Suprapubic skin (tissue), 3 donors: ENCODE measurements around the gene TET1.

Experiments
- EP300 ChIP-seq: sonication (generic); formaldehyde crosslinking; IDR thresholded peaks from one replicate; pipeline ENCODE4 v1.6.1; 2017; ENCODE audit warnings: antibody characterized with exemption
- TF ChIP-seq, protein P1 (sequence below), 2 donors: fragments of 200-600 bp in 1 of 2; fragments of 450-650 bp in 1 of 2; sonication (generic) in 1 of 2; IDR thresholded peaks; one replicate each; pipeline ENCODE4 v1.5.1; 2016 to 2019; ENCODE audit warnings: antibody characterized with exemption in 2 of 2, mild to moderate bottlenecking in 1 of 2, moderate library complexity in 1 of 2

DNA sequence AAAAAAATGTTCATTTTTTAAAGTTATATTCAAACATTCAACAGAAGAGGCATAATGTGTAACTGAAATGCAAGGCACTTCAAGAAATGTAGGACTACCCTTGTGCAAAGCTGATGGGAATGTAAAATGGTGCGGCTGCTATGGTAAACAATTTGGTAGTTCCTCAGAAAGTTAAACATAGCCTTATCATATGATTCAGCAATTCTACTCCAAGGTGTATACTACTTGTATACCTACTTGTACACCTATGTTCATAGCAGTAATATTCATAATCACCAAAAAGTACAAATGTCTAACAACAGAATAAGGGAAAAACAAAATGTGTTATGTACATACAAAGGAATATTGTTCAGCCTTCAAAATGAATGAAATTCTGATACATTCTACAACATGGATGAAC lies 37.3 kb downstream of the TET1 start:
- no peak for TF ChIP-seq EP300
- TF ChIP-seq, protein P1, sequence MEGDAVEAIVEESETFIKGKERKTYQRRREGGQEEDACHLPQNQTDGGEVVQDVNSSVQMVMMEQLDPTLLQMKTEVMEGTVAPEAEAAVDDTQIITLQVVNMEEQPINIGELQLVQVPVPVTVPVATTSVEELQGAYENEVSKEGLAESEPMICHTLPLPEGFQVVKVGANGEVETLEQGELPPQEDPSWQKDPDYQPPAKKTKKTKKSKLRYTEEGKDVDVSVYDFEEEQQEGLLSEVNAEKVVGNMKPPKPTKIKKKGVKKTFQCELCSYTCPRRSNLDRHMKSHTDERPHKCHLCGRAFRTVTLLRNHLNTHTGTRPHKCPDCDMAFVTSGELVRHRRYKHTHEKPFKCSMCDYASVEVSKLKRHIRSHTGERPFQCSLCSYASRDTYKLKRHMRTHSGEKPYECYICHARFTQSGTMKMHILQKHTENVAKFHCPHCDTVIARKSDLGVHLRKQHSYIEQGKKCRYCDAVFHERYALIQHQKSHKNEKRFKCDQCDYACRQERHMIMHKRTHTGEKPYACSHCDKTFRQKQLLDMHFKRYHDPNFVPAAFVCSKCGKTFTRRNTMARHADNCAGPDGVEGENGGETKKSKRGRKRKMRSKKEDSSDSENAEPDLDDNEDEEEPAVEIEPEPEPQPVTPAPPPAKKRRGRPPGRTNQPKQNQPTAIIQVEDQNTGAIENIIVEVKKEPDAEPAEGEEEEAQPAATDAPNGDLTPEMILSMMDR (IDR thresholded peaks at IDR 0.05) = no peak
